Omental fat pad (tissue), 4 donors: ENCODE data around the gene MCEE. TPM values are rescaled to one million over a fixed set of nuclear protein-coding genes. Genes with fewer than 3 reads are reported as not detected.

Experiments
- ATAC-seq: fragments of 150-250 bp; one replicate; pipeline ENCODE4 v1.9.1; 2016; ENCODE audit warnings: mild to moderate bottlenecking, moderate library complexity; ENCODE audit not compliant: low FRiP score
- DNase-seq: peaks from one replicate; pipeline ENCODE4 v3.0.0-alpha.2; 2019; ENCODE audit warnings: low spot score
- small RNA-seq: library from RNA; depleted of rRNA; stranded (forward); fragments of <200 nt; gene quantifications from one replicate; pipeline ENCODE3, GENCODE V24; 2016
- total RNA-seq, 4 donors: library from RNA; depleted of rRNA; stranded (reverse); fragments of >200 nt; gene quantifications; one replicate each; pipeline ENCODE4 v1.1.0, GENCODE V29; 2016
- TF ChIP-seq, protein P1 (sequence below), 3 donors: fragments of 450-650 bp; IDR thresholded peaks; one replicate each; pipeline ENCODE4 v1.5.1; 2016 to 2017; ENCODE audit warnings: antibody characterized with exemption in 3 of 3, mild to moderate bottlenecking in 3 of 3, moderate library complexity in 2 of 3

The MCEE gene
- total RNA-seq, 4 donors from 2014 or later: 5.3 to 23.0 (median 11.9) TPM

DNA sequence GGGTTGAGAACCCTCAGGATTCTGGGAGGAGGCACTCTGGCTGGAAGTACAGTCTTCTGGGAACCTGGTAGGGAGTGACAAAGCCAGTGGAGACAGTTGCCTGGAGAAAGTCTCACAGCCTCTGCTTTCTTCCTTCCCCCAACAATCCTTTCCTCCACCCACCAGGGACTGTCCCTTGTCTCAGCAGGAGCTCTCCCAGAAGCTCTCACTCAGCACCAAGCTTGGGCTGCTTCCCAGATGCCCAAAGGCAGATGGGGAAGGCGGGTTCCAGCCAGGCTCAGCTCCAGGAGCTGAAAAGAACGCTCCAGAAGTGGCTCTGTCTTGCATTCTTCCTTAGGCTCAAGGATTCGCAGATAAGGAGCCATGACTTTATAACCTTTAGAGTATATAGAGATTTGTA is 69.2 kb downstream of the MCEE start:
- ATAC-seq: no peak
- TF ChIP-seq, protein P1, sequence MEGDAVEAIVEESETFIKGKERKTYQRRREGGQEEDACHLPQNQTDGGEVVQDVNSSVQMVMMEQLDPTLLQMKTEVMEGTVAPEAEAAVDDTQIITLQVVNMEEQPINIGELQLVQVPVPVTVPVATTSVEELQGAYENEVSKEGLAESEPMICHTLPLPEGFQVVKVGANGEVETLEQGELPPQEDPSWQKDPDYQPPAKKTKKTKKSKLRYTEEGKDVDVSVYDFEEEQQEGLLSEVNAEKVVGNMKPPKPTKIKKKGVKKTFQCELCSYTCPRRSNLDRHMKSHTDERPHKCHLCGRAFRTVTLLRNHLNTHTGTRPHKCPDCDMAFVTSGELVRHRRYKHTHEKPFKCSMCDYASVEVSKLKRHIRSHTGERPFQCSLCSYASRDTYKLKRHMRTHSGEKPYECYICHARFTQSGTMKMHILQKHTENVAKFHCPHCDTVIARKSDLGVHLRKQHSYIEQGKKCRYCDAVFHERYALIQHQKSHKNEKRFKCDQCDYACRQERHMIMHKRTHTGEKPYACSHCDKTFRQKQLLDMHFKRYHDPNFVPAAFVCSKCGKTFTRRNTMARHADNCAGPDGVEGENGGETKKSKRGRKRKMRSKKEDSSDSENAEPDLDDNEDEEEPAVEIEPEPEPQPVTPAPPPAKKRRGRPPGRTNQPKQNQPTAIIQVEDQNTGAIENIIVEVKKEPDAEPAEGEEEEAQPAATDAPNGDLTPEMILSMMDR (IDR thresholded peaks at IDR 0.05): no peak

DNA sequence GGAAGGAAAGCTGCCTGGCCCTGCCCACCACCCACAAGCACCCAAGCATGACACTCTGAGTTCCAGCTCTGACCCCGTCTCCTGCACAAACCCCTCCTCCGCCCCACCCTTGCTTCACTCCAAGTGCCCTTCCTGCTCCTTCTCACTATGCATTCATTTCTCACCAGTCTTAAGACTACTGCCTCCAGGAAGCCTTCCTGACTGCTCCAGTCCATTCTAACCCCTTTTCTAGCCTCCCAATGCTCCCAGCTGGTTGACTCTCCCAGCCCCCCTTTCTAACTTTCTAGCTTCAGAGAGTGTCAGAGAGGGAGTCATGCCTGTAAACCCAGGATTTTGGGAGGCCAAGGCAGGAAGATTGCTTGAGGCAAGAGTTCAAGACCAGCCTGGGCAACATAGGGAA is 69.8 kb downstream of the MCEE start:
- DNase-seq (no peak), ATAC-seq (no peak)
- TF ChIP-seq, protein P1 (IDR thresholded peaks at IDR 0.05): no peak

More for the DNA sequence above, 69.2 kb downstream of the MCEE start:
- DNase-seq: no peak

Small RNA genes lying within 50 kb of the gene (small RNA-seq; reads per million reads assigned to genes)
- not detected for gene AC007881.1

Other genes with a start within 250 kb of the MCEE start
- gene VAX2, start 229.7 kb downstream of the MCEE start, total RNA-seq: 1 to 10 TPM in 3 of 4 donors, under 1 TPM in 1; 0.48 to 6.6 (median 1.8) TPM
- gene ATP6V1B1, start 194.3 kb downstream of the MCEE start, total RNA-seq: 1 to 10 TPM in 2 of 4 donors, not detected in 2; 3.6 to 7.1 TPM
- gene ANKRD53, start 151.6 kb downstream of the MCEE start, total RNA-seq: 10 to 100 TPM in 2 of 4 donors, 1 to 10 TPM in 2; 6.2 to 16.8 (median 10.0) TPM
- 10 to 100 TPM; 33.6 to 63.0 (median 41.1) TPM for gene TEX261, start 135.4 kb downstream of the MCEE start, total RNA-seq
- gene NAGK, start 61.6 kb downstream of the MCEE start, total RNA-seq: 100 to 1,000 TPM in 2 of 4 donors, 10 to 100 TPM in 2; 72.1 to 149 (median 121) TPM
- gene MPHOSPH10, start 405 bp upstream of the MCEE start, total RNA-seq: 10 to 100 TPM; 17.9 to 38.2 (median 22.4) TPM
- gene PAIP2B, start 96.9 kb upstream of the MCEE start, total RNA-seq: 1 to 10 TPM; 2.8 to 5.0 (median 4.0) TPM
- 100 to 1,000 TPM; 112 to 264 (median 128) TPM for gene ZNF638, start 201.6 kb upstream of the MCEE start, total RNA-seq